ENCODE measurements around the gene DNM1L.

DNA sequence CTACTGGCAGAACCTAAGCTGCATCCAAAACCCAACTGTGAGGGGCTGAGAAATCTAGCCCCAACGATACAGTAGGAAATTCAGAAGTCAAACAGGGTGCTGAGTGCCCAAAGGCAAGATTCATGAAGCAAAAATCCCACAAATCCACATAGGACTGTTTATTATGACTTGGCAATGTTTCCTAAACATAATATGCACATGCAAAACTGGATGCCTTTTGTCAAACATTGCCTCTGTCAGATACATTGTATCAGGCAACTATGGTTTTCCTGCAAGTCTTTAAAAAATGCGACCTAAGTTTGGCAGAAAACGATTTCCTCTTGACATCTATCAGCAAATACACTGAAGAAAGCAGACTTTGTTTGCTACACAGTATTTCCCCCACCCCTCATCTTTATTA is 103.9 kb downstream of the DNM1L start:
- TF ChIP-seq EGR1 (IDR thresholded peaks at IDR 0.05): no peak
- TF ChIP-seq, protein P1, sequence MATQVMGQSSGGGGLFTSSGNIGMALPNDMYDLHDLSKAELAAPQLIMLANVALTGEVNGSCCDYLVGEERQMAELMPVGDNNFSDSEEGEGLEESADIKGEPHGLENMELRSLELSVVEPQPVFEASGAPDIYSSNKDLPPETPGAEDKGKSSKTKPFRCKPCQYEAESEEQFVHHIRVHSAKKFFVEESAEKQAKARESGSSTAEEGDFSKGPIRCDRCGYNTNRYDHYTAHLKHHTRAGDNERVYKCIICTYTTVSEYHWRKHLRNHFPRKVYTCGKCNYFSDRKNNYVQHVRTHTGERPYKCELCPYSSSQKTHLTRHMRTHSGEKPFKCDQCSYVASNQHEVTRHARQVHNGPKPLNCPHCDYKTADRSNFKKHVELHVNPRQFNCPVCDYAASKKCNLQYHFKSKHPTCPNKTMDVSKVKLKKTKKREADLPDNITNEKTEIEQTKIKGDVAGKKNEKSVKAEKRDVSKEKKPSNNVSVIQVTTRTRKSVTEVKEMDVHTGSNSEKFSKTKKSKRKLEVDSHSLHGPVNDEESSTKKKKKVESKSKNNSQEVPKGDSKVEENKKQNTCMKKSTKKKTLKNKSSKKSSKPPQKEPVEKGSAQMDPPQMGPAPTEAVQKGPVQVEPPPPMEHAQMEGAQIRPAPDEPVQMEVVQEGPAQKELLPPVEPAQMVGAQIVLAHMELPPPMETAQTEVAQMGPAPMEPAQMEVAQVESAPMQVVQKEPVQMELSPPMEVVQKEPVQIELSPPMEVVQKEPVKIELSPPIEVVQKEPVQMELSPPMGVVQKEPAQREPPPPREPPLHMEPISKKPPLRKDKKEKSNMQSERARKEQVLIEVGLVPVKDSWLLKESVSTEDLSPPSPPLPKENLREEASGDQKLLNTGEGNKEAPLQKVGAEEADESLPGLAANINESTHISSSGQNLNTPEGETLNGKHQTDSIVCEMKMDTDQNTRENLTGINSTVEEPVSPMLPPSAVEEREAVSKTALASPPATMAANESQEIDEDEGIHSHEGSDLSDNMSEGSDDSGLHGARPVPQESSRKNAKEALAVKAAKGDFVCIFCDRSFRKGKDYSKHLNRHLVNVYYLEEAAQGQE (IDR thresholded peaks at IDR 0.05; ENCODE audit: low read depth): no peak
- no peak for TF ChIP-seq RAD21 (IDR thresholded peaks at IDR 0.05; ENCODE audit: low read depth)
- TF ChIP-seq FOXM1 (IDR thresholded peaks at IDR 0.05; ENCODE audit: borderline replicate concordance, low read depth): no peak
- TF ChIP-seq TCF12 (IDR thresholded peaks at IDR 0.05; ENCODE audit: low read depth): no peak
- TF ChIP-seq TAF1 (IDR thresholded peaks at IDR 0.05; ENCODE audit: low read depth): no peak
- TF ChIP-seq YY1 (IDR thresholded peaks at IDR 0.05; ENCODE audit: low read depth): no peak
- TF ChIP-seq, protein P2, sequence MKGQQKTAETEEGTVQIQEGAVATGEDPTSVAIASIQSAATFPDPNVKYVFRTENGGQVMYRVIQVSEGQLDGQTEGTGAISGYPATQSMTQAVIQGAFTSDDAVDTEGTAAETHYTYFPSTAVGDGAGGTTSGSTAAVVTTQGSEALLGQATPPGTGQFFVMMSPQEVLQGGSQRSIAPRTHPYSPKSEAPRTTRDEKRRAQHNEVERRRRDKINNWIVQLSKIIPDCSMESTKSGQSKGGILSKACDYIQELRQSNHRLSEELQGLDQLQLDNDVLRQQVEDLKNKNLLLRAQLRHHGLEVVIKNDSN (IDR thresholded peaks at IDR 0.05): no peak
- TF ChIP-seq EP300 (IDR thresholded peaks at IDR 0.05; ENCODE audit: borderline replicate concordance): no peak

Data from Ishikawa (cell line).